ENCODE measurements around the gene TPK1.
"Not testable (repeated sequence)": the region's sequence is repeated elsewhere in the genome, so short reads cannot be mapped to it uniquely, and the experiment has no call there.

Gene TPK1

DNA sequence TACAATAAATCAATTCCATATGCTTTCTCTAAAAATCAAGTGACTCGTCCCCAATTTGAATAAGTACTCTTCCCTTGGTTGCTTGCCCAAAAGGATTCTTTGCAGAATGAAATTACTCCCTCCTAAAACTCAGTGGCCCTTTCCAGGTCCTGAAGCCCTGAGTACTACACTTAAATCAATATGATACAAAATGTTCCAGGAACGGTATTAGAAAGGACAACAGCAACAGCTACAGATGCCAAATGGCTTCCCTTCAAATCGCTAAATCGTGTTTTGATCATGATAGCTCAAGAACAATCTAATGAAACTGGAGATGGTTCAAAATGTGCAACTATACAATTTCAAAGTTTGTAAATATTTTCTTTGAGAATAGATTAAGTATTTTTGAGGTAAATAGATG, 59.4 kb downstream of the TPK1 start:
- DNase-seq = peak; percentile 44

DNA sequence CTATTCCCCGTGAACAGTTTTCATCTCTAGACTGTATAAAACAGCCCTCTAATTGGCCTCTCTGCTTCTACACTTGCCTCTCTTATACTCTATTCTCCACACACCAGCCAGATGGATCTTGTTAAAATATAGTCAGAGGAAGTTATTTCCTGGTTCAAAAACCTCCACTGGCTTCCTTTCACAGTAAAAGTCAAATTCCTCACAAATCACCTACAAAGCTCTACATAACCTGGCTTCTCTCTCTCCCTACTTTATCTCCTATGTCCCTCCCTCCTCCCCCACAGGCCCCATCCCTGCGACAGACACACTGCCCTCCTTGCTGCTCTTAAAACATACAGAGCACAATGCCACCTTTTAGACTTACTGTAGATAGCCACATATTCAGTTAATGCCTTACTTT, 60.1 kb downstream of the TPK1 start:
- DNase-seq = no peak

DNA sequence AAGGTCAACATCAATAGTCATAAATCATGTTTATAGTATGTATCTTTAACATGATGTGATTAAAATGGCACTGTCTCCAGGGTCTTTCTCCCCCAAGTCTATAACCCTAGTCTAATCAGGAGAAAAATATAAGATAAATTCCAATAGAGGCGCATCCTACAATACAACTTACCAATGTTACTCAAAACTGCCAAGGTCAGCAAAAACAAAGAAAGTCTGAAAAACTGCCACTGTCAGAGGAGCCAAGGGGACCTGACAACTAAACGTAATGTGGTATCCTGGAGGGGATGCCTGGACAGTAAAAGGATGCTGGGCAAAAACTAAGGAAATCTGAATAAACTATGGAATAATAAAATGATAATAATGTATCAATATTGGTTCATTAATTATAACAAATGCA, 63.9 kb downstream of the TPK1 start:
- DNase-seq = no peak

DNA sequence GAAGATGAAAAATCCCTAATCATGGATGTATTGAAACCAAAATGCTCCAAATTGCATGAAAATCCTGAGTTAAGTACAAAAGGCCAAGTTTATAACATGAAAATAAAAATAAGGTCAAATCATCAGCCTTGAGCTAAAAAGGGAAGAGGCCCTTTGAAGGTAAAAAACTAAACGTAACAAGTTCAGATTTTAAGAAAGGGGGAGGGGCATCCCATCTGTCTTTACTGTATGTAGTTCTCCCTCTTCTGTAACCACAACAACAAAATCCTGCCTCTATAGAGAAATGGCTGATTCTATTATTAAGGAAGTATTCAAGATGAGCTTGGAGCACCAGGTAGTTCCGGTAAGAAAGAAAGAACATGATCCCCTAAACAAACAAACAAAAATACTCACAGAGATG, 64.7 kb downstream of the TPK1 start:
- DNase-seq = no peak

DNA sequence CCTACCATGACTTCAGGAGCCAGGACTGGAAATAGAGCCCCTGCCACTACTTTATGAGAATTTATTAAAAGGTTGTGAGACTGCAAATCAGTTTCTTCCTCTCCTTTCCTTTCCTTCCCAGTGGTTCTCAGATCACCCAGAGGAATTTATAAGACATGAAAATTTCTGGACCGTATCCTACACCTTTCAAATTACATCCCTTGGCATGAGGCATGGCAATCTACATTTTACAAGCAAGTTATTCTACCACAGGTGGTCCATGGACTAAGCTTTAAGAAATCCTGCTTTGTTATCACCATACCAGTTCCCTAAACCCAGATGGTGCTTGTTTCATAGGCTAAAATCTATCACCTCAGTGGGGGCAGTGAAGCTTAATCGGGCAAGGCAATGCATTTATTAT, 66.5 kb downstream of the TPK1 start:
- DNase-seq = no peak

DNA sequence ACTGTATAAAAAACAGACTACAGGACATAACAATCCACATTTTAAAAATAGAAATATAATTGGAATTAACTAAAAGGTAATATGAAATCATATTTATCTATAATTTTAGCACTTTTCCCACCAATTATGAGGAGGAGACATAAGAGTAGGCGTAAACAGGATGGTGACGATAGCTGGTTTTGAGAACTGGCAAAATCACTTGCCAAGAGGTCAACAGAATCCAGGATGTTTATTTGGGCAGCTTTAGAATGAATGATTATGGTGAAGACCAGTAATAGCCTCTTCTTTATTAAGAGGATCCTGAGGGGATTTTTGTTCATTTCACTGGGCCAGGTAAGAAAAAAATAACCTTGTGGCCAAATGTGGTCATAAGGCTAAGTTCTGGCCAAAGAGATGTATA, 67.2 kb downstream of the TPK1 start:
- DNase-seq = no peak

DNA sequence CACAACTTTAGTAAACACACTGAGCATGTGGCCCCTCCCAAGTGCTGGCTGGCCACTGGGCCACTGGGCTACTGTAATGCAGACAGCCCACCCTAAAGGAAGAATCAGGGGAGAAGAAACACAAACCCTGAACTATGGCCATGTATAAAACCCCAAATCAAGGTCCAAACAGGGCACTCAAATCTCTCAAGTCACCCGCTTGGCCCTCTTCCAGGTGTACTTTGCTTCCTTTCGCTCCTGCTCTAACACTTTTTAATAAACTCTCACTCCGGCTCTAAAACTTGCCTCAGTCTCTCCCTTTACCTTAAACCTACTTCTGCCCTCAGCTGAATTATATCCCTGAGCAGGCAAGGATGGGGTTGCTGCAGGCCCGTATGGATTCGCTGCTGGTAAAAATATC, 72.6 kb downstream of the TPK1 start:
- DNase-seq = no peak

DNA sequence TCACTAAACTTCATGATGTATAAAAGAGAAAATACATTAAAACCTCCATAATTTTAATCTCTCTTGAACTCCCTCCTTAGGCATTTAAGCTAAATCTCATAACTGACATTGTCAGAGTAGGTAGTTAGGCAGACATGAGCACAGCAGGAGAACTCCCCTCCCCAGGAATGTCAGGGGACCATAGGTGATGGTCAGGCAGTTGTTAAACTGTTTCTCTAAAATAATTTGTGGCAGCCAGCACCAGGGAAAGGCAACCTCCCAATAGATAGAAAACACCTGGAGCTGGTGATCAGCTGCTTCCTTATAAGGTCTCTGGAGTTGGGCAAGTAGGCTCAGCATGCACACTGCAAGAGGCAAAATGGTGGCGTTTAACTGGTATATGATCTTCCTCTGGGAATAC, 73.0 kb downstream of the TPK1 start:
- DNase-seq = no peak

DNA sequence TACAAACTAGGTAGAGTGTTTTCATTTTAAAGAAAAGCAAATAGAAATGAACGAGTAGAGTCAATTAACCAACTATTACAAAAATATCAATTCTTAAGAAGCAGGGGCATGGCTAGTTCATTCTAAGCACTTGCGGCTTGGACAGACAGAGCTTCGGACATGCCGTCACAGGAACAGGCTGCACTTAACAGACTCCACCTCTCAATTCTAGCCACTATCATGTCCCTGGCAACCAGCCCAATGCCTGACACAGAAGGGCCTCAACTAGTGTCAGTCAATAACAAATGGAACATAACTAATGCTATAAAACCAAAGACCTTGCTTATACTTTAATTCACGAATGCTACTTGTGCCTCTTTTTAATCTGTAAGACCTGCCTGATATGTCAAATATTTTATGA, 74.4 kb downstream of the TPK1 start:
- no peak for DNase-seq

DNA sequence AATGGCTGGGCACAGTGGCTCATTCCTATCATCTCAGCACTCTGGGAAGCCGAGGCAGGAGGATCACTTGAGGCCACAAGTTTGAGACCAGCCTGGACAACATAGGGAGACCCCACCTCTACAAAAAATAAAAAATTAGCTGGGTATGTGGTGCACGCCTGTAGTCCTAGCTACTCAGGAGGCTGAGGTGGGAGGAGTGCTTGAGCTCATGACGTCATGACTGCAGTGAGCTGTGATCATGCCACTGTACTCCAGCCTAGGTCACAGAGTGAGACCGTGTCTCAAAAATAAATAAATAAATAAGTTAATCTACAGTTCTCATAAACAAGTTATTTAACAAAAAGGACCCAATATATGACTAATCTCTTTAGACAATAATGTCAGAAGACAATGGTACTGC, 76.2 kb downstream of the TPK1 start:
- DNase-seq = no peak

DNA sequence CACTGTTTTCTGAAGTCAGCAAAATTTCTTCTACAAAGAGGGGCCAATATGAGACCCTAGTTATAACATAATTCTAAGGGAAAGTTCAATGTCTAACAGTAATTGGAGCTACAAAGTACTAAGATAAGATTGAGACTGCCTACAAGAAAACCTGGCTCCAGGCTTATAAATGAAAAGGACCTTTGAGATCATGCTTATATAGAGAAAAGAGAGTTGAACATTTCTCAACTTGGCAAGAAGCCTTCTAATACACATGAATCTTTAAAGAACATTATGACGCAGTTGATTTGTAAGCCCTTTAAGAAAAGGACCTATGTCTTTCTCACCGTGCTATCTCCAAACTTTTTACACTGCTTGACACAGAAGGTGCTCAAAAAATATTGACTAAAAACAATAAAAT, 87.9 kb downstream of the TPK1 start:
- DNase-seq = no peak

DNA sequence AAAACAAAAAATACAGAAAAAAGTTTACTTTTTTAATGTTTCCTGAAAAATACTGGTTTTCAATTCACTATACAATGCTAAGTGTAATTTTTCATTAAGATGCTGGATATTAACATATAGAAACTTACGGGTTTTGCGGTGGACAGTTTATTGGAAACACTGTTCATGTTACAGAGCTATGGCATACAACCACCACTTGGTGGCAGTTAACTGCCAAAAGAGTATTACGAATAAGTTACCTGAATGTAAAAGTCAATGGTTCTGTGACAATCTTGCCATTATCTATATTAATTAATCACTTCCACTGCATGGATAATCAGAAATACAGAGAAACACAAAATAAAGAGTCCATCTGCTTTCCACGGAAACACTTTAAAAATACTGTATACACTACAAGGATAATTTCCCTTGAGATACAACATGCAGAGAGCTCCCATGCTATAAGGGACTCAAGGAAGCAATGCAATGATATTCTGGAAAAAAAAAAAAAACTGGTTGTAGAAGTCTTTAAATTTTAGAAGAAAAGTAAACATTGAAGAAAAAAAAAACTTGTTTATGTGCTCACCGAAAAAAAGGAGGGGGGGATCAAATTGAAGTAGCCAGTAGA, 97.0 kb downstream of the TPK1 start:
- DNase-seq = peak; percentile 42

DNA sequence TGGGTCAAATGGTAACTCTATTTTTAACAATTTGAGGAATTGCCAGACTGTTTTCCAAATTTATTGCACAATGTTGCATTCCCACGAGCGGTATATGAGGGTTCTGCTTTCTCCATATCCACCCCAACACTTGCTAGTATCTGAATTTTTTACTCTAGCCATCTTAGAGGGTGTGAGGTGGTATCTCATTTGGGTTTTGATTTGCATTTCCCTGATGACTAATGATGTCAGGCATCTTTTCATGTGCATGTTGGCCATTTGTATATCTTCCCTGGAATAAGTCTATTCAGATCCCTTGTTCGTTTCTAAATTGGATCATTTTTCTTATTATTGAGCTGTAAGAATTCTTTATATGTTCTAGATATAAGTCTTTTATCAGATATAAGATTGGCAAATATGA, 97.7 kb downstream of the TPK1 start:
- no peak for DNase-seq

DNA sequence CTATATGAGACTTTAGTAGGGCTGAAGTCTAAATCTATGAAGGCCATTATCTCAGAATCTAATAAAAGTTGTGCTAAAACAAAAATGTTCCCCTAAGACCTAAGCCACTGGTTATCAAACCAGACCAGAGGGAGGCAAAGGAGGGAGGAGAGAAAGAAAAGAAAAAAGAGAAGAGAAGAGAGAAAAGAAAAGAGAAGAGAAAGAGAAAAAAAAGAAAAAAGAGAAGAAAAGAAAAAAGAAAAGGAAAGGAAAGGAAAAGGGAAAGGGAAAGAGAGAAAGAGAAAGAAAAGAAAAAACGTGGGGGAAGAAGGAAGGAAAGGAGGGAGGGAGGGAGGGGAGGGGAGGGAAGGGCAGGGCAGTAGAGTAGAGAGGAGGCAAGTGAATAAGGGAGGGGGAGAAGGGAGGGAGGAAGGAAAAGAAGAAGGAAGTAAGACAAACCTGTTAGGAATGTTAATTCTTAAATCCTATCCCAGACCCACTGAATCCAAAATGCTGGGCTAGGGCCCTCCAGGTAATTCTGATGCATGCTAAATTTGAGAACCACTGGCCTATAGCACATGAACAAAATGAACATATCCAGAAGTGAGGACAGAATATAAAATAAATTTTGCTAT, 98.9 kb downstream of the TPK1 start:
- DNase-seq = no peak

DNA sequence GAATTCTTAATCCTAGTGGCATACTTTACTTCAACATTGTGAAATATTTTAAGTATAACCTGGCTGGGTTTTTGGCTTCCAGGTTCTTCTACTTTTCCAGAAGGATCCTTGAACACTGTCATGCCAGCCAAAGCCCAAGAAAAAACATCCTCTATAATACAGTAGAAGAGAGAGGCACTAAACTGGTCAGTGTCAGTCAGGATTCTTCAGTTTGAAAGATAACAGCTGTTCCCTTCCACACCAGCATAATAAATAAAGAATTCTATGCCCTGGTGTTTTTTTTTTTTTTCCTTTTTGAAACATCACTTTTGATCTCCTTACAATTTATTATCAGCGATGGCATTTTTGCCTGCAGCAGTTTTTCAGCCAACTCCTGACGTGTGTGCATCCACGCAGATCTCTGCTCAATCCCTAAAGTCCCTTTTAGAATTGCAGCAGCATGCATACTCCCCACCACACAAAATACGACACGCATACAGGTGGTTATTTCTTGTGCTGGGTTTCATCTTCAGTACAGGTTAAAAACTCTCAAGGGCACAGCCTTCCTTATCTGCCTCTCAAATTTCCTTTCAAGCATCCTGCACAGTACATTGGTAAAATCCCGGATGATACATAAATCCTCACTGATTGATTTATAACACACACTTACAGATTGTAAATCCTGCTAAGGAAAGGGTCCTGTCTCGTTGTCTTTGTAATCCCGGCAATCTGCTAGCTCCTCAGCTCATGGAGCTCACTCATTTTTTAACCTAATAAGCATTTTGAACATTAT, 100.2 kb downstream of the TPK1 start:
- DNase-seq = no peak

DNA sequence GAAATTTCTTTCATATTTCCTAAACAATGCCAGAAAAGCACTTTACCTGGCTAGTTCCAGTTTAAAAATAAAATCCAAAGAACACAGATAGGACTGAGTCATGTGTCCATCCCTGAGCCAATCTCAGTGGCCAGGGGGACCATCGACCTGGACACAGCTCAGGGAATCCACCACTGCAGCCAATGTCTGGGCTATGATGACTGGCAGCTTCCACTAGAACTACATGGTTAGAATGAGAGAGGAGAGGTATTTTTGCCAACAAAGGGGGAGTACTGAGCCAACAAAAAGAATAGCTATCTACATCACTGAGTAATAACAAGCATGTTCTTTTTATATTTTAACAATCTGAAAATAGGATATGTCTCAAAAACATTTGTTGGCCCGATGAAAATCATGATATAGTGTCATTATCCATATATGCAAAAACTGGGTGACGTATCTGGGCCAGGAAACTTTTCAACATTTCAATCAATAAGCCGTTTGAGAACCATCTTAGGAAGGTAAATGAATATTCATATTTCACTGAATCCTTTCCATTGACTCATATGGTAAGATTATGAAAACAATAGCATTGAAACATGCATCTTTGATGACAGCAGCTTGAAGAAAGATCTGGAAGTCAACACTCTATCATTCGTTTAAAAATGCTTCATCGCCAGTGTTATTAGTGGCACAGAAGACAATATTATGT, 104.0 kb downstream of the TPK1 start:
- DNase-seq = no peak

DNA sequence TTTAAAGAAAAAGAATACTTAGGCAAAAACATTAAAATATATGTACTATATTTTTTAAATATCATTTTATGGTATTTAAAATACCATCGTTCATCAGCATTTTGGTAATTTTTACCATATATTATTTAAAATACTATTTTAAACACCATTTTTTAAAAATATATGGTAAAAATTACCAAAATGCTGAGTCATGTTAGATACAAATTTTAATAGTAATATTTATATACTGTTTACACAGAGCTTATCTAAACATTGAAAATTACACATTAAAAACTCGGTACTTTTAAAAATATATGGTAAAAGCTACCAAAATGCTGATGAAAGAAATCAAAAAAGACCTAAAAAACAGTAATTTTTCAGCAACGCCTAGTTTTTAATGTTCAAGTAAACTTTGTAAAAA, 105.6 kb downstream of the TPK1 start:
- no peak for DNase-seq

DNA sequence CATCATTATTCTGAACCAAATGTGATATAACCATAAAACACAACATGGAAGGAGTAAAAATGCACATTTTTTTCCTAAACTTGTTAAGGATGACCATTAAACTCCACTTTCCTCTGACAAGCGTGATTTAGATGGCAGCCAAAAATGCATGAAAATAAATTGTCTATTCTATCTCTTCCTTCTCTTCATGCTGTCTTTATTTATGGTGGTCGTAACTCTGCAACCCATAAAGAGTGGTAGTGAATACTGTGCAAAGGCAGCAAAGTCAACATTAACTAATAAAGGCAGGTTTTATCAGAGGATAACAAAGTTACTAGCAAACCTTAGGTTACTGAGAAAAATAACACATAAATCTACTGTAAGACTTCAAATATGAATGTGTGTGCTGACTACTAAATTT, 106.6 kb downstream of the TPK1 start:
- no peak for DNase-seq

DNA sequence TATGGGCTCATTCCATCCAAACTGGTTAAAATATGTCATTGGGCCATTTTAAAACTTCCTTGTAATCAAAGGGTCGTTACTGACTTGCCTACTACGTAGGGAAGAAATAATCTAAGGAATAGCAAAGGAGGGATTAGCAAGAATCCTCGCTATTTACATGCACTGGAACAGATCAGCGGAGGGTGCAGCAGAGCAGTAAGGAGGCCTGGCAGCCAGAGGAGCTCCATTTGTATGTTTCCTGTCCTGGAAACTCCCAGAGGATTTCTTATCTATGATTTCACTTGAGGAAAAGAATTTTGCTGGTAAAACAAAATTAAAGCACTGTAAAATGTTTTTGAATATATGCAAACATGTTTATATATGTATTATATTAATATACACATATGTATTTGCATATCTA, 107.3 kb downstream of the TPK1 start:
- no peak for DNase-seq

DNA sequence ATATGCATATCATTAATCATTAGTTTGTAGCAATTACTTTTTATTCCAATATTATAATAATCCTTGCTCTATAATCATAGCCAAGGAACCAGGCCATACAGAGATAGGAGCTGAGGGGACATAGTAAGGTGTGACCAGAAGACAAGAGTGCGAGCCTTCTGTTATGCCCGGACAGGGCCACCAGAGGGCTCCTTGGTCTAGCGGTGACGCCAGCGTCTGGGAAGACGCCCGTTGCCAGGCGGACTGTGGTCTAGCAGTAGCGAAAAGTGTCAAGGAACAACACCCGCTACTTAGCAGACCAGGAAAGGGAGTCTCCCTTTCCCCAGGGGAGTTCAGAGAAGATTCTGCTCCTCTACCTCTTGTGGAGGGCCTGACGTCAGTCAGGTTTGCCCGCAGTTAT, 109.0 kb downstream of the TPK1 start:
- DNase-seq = not testable (repeated sequence)

DNA sequence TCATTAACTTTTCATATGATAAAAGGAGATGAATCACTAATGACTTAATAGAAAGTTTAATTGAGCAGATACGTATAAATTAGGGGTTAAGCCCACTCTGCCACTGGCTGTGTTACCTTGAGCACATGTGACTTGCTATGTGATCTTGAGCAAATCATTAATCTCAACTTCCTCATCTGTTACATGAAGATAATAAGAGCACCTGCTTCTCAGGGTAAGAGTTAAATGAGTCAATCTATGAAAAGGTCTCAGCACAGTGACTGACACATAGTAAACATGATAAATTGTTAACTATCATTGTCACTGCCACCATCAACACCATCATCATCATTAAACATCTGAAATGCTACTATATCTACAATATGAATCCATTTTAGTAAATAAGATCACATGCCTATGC, 110.8 kb downstream of the TPK1 start:
- DNase-seq = no peak

DNA sequence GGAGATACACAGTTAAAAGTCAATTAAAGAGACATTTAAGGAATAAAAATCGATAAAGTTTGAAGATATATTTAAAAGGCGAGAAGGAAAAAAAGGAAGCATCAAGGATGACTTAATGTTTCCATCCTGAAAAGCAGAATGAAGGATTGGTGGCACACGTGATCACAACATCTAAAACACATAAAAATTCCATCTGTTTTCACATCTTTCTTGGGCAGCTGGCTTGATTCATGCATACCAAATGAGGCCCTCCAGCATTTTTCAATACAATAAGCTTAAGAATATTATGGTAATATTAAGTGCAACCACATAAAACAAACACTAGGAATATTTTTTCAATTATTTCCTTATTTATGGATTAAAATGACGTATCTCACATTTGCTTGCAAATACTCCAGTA, 112.6 kb downstream of the TPK1 start:
- DNase-seq = no peak

DNA sequence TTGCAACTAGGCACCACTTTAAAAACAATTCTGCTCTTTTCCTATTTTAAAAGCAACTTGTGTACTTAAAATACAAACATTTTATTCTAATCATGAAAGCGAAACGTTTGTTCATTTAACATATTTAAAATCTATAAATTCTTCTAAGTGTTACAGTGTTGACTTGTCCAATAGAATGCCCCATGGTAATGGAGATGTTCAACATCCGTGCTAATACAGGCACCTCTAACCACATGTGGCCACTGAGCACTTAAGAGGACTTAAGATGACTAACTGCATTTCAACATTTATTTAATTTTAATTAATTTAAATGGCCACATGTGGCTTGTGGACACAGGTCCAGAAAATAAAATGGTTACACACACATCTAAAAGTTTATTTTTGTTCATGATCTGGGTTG, 115.1 kb downstream of the TPK1 start:
- no peak for DNase-seq

DNA sequence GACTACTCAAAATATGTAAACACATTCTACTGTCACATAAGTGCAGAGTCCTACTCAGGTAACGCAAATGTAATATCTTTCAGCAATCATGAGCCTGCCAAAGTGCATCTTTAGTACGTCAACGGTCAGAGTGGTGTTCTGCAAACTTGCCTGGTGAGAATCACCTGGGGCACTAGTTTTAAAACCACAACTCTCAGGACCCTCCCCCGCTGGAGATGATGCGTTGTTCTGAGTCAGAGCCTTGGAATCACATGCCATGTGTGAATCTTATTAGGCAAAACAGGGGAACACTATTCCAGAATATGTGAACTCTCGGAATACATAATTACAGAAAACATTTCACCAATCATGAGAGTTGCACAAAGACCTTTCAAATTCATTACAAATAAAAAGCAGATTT, 115.7 kb downstream of the TPK1 start:
- DNase-seq = no peak

Measured in NCI-H1092 treated with DMSO at 0.1 percent for 48 hours (cell line).